ENCODE measurements around the gene MARCHF10.

Gene MARCHF10

GRCh38 chr17:62681939-62682381 lies 126.2 kb downstream of the MARCHF10 start:
- H3K36me3 ChIP-seq, result no peaks in the 10 kb centered on the region

GRCh38 chr17:62681061-62681938 lies 126.8 kb downstream of the MARCHF10 start:
- no peak for TF ChIP-seq CTCF (IDR thresholded peaks at IDR 0.05; ENCODE audit: low read depth, low read length)
- no peaks in the 10 kb centered on the region for H3K27me3 ChIP-seq
- no peak for DNase-seq
- no peaks in the 10 kb centered on the region for H3K9me3 ChIP-seq
- no peaks in the 10 kb centered on the region for H3K36me3 ChIP-seq
- H3K4me1 ChIP-seq, result no peaks in the 10 kb centered on the region
- H3K4me3 ChIP-seq (ENCODE audit: low read depth, low read length), result no peak overlapping the region

More at GRCh38 chr17:62681939-62682381, 126.2 kb downstream of the MARCHF10 start:
- no peak for DNase-seq
- Histone ChIP-seq H3K9me3 (no peaks in the 10 kb centered on the region), H3K27me3 (no peaks in the 10 kb centered on the region), H3K4me1 (no peaks in the 10 kb centered on the region), H3K4me3 (ENCODE audit: low read depth, low read length) (no peak overlapping the region)
- TF ChIP-seq CTCF (IDR thresholded peaks at IDR 0.05; ENCODE audit: low read depth, low read length), result no peak

- DNase-seq, result peak; percentile 36
- no peaks in the 10 kb centered on the region for H3K4me1 ChIP-seq
- H3K36me3 ChIP-seq, result no peaks in the 10 kb centered on the region
- no peaks in the 10 kb centered on the region for H3K9me3 ChIP-seq
- TF ChIP-seq CTCF (IDR thresholded peaks at IDR 0.05; ENCODE audit: low read depth, low read length), result no peak
- no peak overlapping the region for H3K4me3 ChIP-seq (ENCODE audit: low read depth, low read length)
- H3K27me3 ChIP-seq, result no peaks in the 10 kb centered on the region
These were observed 127.5 kb downstream of the MARCHF10 start for GRCh38 chr17:62680541-62681052.

GRCh38 chr17:62679866-62680377 lies 128.2 kb downstream of the MARCHF10 start:
- DNase-seq, result no peak
- Histone ChIP-seq H3K27me3 (no peaks in the 10 kb centered on the region), H3K36me3 (no peaks in the 10 kb centered on the region), H3K4me1 (no peaks in the 10 kb centered on the region), H3K9me3 (no peaks in the 10 kb centered on the region), H3K4me3 (ENCODE audit: low read depth, low read length) (no peak overlapping the region)
- TF ChIP-seq CTCF (IDR thresholded peaks at IDR 0.05; ENCODE audit: low read depth, low read length), result no peak

GRCh38 chr17:62678214-62678919 lies 129.7 kb downstream of the MARCHF10 start:
- H3K4me1 ChIP-seq, result no peaks in the 10 kb centered on the region
- H3K4me3 ChIP-seq (ENCODE audit: low read depth, low read length), result no peak overlapping the region
- no peaks in the 10 kb centered on the region for H3K36me3 ChIP-seq
- no peak for TF ChIP-seq CTCF (IDR thresholded peaks at IDR 0.05; ENCODE audit: low read depth, low read length)
- no peaks in the 10 kb centered on the region for H3K27me3 ChIP-seq
- DNase-seq, result no peak
- no peaks in the 10 kb centered on the region for H3K9me3 ChIP-seq
